GM19468 (cell line): ENCODE measurements around the gene XRN1.

ENCODE experiments used
- ATAC-seq: cut with Tn5 transposase; IDR thresholded peaks from one replicate; pipeline ENCODE4 v1.9.1; 2021; ENCODE audit warnings: mild to moderate bottlenecking, moderate library complexity, moderate number of reproducible peaks; ENCODE audit not compliant: unreplicated experiment; ENCODE audit errors: extremely low read depth

Gene XRN1

DNA sequence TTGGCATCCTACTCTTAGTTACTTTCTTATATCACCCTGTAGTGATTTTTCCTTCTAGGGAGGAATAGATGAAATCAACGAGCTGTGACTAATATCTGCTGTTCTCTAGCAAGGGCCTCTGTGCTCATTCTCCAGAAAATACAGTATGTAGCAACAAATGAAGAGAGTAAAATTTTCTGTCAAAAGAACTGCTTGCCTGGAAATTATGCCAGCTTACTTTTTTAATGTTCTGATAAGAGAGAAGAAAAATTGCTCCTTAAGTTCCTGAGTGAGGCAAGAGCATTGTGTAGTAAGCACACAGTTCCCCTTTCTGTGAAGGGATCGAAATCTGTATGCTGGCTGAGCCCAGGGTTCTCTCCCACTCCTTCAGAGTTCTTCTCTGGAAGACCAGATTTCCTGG, 171.1 kb downstream of the XRN1 start:
- ATAC-seq, result no peak

GRCh38 chr3:142275856-142276255, 172.0 kb downstream of the XRN1 start:
- no peak for ATAC-seq

GRCh38 chr3:142274908-142275307, 172.9 kb downstream of the XRN1 start:
- ATAC-seq, result no peak

DNA sequence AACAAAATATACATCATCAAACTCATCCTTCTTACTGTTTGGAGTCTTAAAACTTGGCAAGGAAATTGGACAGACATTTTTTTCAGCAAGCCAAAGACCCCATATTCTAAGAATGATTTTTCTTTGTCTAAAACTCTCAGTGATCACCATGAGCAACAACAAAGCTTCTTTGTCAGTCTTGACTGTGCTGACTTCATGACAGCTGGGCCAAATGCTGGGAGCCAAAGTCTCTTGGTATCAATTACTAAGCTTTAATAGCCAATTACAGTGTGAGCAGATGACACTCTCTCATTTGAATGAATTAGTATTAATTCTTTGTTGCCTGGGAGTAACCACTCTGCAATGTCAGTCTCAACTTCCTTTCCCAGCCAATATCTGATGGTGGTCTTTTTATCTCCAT, 174.3 kb downstream of the XRN1 start:
- ATAC-seq, result no peak

- no peak for ATAC-seq
These were observed 175.5 kb downstream of the XRN1 start for GRCh38 chr3:142272200-142272891.

- no peak for ATAC-seq
These were observed 177.4 kb downstream of the XRN1 start for GRCh38 chr3:142270407-142270806.

GRCh38 chr3:142269767-142270166, 178.1 kb downstream of the XRN1 start:
- no peak for ATAC-seq

GRCh38 chr3:142268426-142268825, 179.4 kb downstream of the XRN1 start:
- no peak for ATAC-seq

DNA sequence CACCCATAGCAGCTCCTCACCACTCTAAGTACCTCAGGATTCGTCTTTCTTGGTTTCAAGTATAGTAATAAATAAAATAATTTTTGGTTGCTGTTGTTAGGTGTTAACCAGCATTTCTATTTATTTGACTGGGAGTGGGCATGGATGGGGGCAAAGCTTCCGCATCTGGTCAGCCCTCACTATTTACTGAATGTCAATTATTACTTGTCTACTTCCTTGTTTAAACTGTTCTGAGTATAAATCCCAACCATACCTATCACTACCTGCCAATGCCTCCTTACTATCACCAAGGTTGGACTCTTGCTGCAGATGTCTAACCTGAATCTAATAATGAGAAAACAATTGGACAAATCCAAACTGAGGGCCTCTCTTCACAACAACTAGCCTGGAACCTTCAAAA, 180.6 kb downstream of the XRN1 start:
- ATAC-seq, result no peak

DNA sequence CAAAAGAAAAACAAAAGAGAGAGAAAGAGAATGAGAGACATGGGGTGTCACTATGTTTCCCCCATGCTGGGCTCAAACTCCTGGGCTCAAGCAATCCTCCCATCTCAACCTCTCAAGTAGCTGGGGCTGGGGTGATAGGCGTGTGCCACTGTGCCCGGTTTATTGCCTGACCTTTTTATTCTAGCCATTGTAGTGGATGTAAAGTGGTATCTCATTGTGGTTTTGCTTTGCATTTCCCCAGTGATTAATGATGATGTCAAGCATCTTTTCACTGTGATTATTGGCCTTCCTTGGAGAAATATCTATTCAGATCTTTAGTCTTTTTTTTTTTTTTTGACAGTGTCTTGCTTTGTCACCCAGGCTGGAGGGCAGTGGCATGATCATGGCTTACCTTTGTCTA, 184.7 kb downstream of the XRN1 start:
- ATAC-seq, result no peak

- no peak for ATAC-seq
These were observed 188.5 kb downstream of the XRN1 start for GRCh38 chr3:142259359-142259758.

- ATAC-seq, result no peak
These were observed 191.0 kb downstream of the XRN1 start for GRCh38 chr3:142256712-142257333.
